Measurements from ENCODE around the gene CDK6. TPM values are rescaled to one million over a fixed set of nuclear protein-coding genes. Genes with fewer than 3 reads are reported as not detected.

The CDK6 gene
- total and polyA plus RNA-seq, 9 of the 15 experiments (the other 6 are each of a cell fraction or from before 2014, with no cell fraction given): 7.6 to 109 (median 44.4) TPM

GRCh38 chr7:92833024-92833765 is 3.2 kb downstream of the CDK6 start (continued):
- TF ChIP-seq ZNF57 (CRISPR knock-in tag; IDR thresholded peaks at IDR 0.05) (no peak), HDGF (IDR thresholded peaks at IDR 0.05) (no peak), PHB (CRISPR knock-in tag; IDR thresholded peaks at IDR 0.05) (no peak), MTF1 (CRISPR knock-in tag; IDR thresholded peaks at IDR 0.05; ENCODE audit: borderline replicate concordance) (no peak), HMGXB4 (CRISPR knock-in tag; IDR thresholded peaks at IDR 0.05) (no peak), ZFPM2 (CRISPR knock-in tag; IDR thresholded peaks at IDR 0.05) (no peak), NRF1 (conservative IDR thresholded peaks at IDR 0.05 in 1 of 2, IDR thresholded peaks at IDR 0.05 in 1 of 2) (peak in 1 of 2 experiments; percentile 1; a peak in 1 of 4 replicates), ZNF655 (CRISPR knock-in tag; IDR thresholded peaks at IDR 0.05) (no peak), KHSRP (IDR thresholded peaks at IDR 0.05) (no peak), REST (IDR thresholded peaks at IDR 0.05; ENCODE audit: borderline replicate concordance) (peak; percentile 16; the same call in 1 of the 2 replicates), REST (CRISPR knock-in tag; IDR thresholded peaks at IDR 0.05; ENCODE audit: low read depth) (no peak), MITF (IDR thresholded peaks at IDR 0.05) (no peak), HDAC1 (IDR thresholded peaks at IDR 0.05) (no peak), CBX1 (IDR thresholded peaks at IDR 0.05; ENCODE audit: low read depth) (no peak), NCOA1 (IDR thresholded peaks at IDR 0.05; ENCODE audit: low read depth) (no peak)

All from K562 (cell line).